DOHH2 (cell line): ENCODE results near the gene FOXN1.
"Not testable (repeated sequence)": the region's sequence is repeated elsewhere in the genome, so short reads cannot be mapped to it uniquely, and the experiment has no call there.

ENCODE experiments used
- EZH2phosphoT487 ChIP-seq: fragments of 200-600 bp; sonication (generic); IDR thresholded peaks from 2 replicates; pipeline ENCODE4 v1.6.1; 2017; ENCODE audit warnings: borderline replicate concordance, mild to moderate bottlenecking, antibody characterized with exemption, low read length, moderate library complexity, mixed read lengths
- TF ChIP-seq, protein P1 (sequence below): fragments of 200-600 bp; sonication (generic); IDR thresholded peaks from one replicate; pipeline ENCODE4 v1.5.1; 2014; ENCODE audit warnings: antibody characterized with exemption, mild to moderate bottlenecking, low read depth, low read length; ENCODE audit not compliant: poor library complexity, severe bottlenecking

DNA sequence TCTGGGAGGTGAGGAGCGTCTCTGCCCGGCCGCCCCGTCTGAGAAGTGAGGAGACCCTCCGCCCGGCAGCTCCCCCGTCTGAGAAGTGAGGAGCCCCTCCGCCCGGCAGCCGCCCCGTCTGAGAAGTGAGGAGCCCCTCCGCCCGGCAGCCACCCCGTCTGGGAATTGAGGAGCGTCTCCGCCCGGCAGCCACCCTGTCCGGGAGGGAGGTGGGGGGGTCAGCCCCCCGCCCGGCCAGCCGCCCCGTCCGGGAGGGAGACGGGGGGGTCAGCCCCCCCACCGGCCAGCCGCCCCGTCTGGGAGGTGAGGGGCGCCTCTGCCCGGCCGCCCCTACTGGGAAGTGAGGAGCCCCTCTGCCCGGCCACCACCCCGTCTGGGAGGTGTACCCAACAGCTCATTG lies 47.3 kb upstream of the FOXN1 start:
- TF ChIP-seq, protein P1, sequence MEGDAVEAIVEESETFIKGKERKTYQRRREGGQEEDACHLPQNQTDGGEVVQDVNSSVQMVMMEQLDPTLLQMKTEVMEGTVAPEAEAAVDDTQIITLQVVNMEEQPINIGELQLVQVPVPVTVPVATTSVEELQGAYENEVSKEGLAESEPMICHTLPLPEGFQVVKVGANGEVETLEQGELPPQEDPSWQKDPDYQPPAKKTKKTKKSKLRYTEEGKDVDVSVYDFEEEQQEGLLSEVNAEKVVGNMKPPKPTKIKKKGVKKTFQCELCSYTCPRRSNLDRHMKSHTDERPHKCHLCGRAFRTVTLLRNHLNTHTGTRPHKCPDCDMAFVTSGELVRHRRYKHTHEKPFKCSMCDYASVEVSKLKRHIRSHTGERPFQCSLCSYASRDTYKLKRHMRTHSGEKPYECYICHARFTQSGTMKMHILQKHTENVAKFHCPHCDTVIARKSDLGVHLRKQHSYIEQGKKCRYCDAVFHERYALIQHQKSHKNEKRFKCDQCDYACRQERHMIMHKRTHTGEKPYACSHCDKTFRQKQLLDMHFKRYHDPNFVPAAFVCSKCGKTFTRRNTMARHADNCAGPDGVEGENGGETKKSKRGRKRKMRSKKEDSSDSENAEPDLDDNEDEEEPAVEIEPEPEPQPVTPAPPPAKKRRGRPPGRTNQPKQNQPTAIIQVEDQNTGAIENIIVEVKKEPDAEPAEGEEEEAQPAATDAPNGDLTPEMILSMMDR = not testable (repeated sequence)
- not testable (repeated sequence) for TF ChIP-seq EZH2phosphoT487
